H1 (cell line): ENCODE results near the gene SEC23IP. TPM values are rescaled to one million over a fixed set of nuclear protein-coding genes. Genes with fewer than 3 reads are reported as not detected.

ENCODE experiments used
- CTCF ChIA-PET: fragments of 300-600 bp; sonication (Branson Sonifier 250); formaldehyde crosslinking; loops from one replicate; lab custom pipeline; 2021; ENCODE audit not compliant: partially characterized antibody; lab: Charles Lee
- POLR2A ChIA-PET: fragments of 300-600 bp; sonication (Branson Sonifier 250); formaldehyde crosslinking; loops from one replicate; lab custom pipeline; 2021; ENCODE audit warnings: inconsistent platforms; ENCODE audit not compliant: partially characterized antibody; lab: Charles Lee
- DNase-seq, 2 experiments: peaks; one replicate each; pipeline versions ENCODE4 v3.0.0 to v3.0.0-alpha.2; 2010 to 2022; ENCODE audit warnings: low spot score in 2 of 2, low read depth in 1 of 2, mixed read lengths in 1 of 2
- FAIRE-seq: peaks from 2 replicates; lab custom pipeline; 2011; peaks lifted over from hg19 to GRCh38; lab: Jason Lieb, UNC
- H2AFZ ChIP-seq: 2 replicates; pipeline ENCODE4 v1.8.1; 2012; ENCODE audit warnings: low read length, inconsistent platforms
- H2AK5ac ChIP-seq: 2 replicates; pipeline ENCODE4 v1.6.1; 2013; ENCODE audit warnings: low read depth, low read length
- H2BK120ac ChIP-seq: replicated peaks from 2 replicates; pipeline ENCODE3; 2013; ENCODE audit warnings: low read depth, low read length, inconsistent platforms
- H2BK12ac ChIP-seq: 2 replicates; pipeline ENCODE4 v1.6.1; 2013; ENCODE audit warnings: low read depth, low read length
- H2BK15ac ChIP-seq: 2 replicates; pipeline ENCODE4 v1.6.1; 2013; ENCODE audit warnings: low read length
- H2BK20ac ChIP-seq: 2 replicates; pipeline ENCODE4 v1.6.1; 2013; ENCODE audit warnings: low read length
- H2BK5ac ChIP-seq: 2 replicates; pipeline ENCODE4 v1.6.1; 2013; ENCODE audit warnings: low read depth, low read length
- H3K14ac ChIP-seq: 2 replicates; pipeline ENCODE4 v1.6.1; 2013; ENCODE audit warnings: inconsistent platforms; ENCODE audit not compliant: insufficient read length
- H3K18ac ChIP-seq: 2 replicates; pipeline ENCODE4 v1.6.1; 2013; ENCODE audit warnings: low read length; ENCODE audit errors: extremely low read depth
- H3K23ac ChIP-seq: 2 replicates; pipeline ENCODE4 v1.6.1; 2013; ENCODE audit warnings: inconsistent platforms; ENCODE audit not compliant: insufficient read length
- H3K23me2 ChIP-seq: 2 replicates; pipeline ENCODE4 v1.6.1; 2013; ENCODE audit warnings: low read depth, low read length
- H3K27ac ChIP-seq: 2 replicates; pipeline ENCODE4 v1.6.1; 2011; ENCODE audit warnings: low read depth, low read length, inconsistent platforms
- H3K27me3 ChIP-seq, 4 experiments: replicated peaks in 1 of 4; 1 replicate in 1 of 4; 2 replicates in 3 of 4; pipeline versions ENCODE4 v1.6.1 to v1.8.1; 2011 to 2013; ENCODE audit warnings: low read length in 3 of 4, mild to moderate bottlenecking in 3 of 4, inconsistent platforms in 2 of 4, mixed read lengths in 2 of 4, moderate library complexity in 1 of 4; ENCODE audit not compliant: control insufficient read depth in 3 of 4, insufficient read depth in 3 of 4; ENCODE audit errors: extremely low read depth in 1 of 4
- H3K36me3 ChIP-seq, 4 experiments: 2 replicates each; pipeline versions ENCODE4 v1.6.1 to v1.8.1; 2011 to 2013; ENCODE audit warnings: mild to moderate bottlenecking in 4 of 4, low read length in 3 of 4, moderate library complexity in 2 of 4, control low read depth in 1 of 4, inconsistent platforms in 1 of 4; ENCODE audit not compliant: insufficient read depth in 4 of 4, control insufficient read depth in 2 of 4
- H3K4ac ChIP-seq: replicated peaks from 2 replicates; pipeline ENCODE3; 2013; ENCODE audit warnings: low read length, low read depth, mixed read lengths, inconsistent platforms; ENCODE audit not compliant: insufficient read length
- H3K4me1 ChIP-seq, 4 experiments: replicated peaks in 1 of 4; 1 replicate in 1 of 4; 2 replicates in 3 of 4; pipeline versions ENCODE4 v1.6.1 to v1.8.1; 2011 to 2013; ENCODE audit warnings: low read length in 3 of 4, inconsistent platforms in 2 of 4, mixed read lengths in 1 of 4; ENCODE audit not compliant: insufficient read depth in 4 of 4, control insufficient read depth in 3 of 4
- H3K4me2 ChIP-seq, 2 experiments: 2 replicates each; pipeline versions ENCODE4 v1.6.1 to v1.8.1; 2011 to 2013; ENCODE audit warnings: low read depth in 2 of 2, low read length in 2 of 2, control low read depth in 1 of 2, inconsistent platforms in 1 of 2, mild to moderate bottlenecking in 1 of 2; ENCODE audit not compliant: insufficient read depth in 1 of 2
- H3K4me3 ChIP-seq, 4 experiments: fragments of 200-600, 300-600 bp in 1 of 4; sonication (generic), shearing (Covaris generic), sonication (Bioruptor Twin) in 1 of 4; 2 replicates each; pipeline versions ENCODE4 v1.5.1 to v1.8.1; 2011 to 2016; ENCODE audit warnings: low read length in 4 of 4, low read depth in 3 of 4, control low read depth in 2 of 4, inconsistent platforms in 2 of 4, mild to moderate bottlenecking in 2 of 4, mixed read lengths in 1 of 4, moderate library complexity in 1 of 4; ENCODE audit not compliant: insufficient read depth in 2 of 4; ENCODE audit errors: extremely low read depth in 1 of 4
- H3K56ac ChIP-seq: replicated peaks from 2 replicates; pipeline ENCODE3; 2013; ENCODE audit warnings: low read depth, mild to moderate bottlenecking, mixed read lengths, low read length, inconsistent platforms; ENCODE audit not compliant: insufficient read length
- H3K79me1 ChIP-seq: 2 replicates; pipeline ENCODE4 v1.6.1; 2013; ENCODE audit warnings: low read depth, low read length, control low read depth
- H3K79me2 ChIP-seq, 2 experiments: 2 replicates each; pipeline versions ENCODE4 v1.6.1 to v1.8.1; 2012 to 2013; ENCODE audit warnings: low read length in 2 of 2, mild to moderate bottlenecking in 2 of 2, inconsistent platforms in 1 of 2; ENCODE audit not compliant: insufficient read depth in 2 of 2, control insufficient read depth in 1 of 2
- H3K9ac ChIP-seq, 4 experiments: replicated peaks in 1 of 4; 1 replicate in 1 of 4; 2 replicates in 3 of 4; pipeline versions ENCODE4 v1.6.1 to v1.8.1; 2011 to 2013; ENCODE audit warnings: low read depth in 3 of 4, low read length in 3 of 4, control low read depth in 2 of 4, mild to moderate bottlenecking in 2 of 4, moderate library complexity in 2 of 4, inconsistent platforms in 1 of 4; ENCODE audit errors: extremely low read depth in 1 of 4
- H3K9me3 ChIP-seq, 2 experiments: 2 replicates each; pipeline versions ENCODE4 v1.6.1 to v1.8.1; 2012 to 2013; ENCODE audit warnings: mild to moderate bottlenecking in 2 of 2, moderate library complexity in 2 of 2, control low read depth in 1 of 2, inconsistent platforms in 1 of 2, low read depth in 1 of 2, low read length in 1 of 2, mixed read lengths in 1 of 2; ENCODE audit not compliant: insufficient read depth in 2 of 2
- H4K20me1 ChIP-seq, 2 experiments: replicated peaks in 1 of 2; 2 replicates each; pipeline versions ENCODE3 to v1.8.1; 2011 to 2013; ENCODE audit warnings: inconsistent platforms in 2 of 2, low read length in 2 of 2, mild to moderate bottlenecking in 1 of 2; ENCODE audit not compliant: insufficient read depth in 2 of 2, control insufficient read depth in 1 of 2
- H4K5ac ChIP-seq: 2 replicates; pipeline ENCODE4 v1.6.1; 2013; ENCODE audit warnings: low read length, low read depth, mixed read lengths, inconsistent platforms; ENCODE audit not compliant: insufficient read length
- H4K8ac ChIP-seq: 2 replicates; pipeline ENCODE4 v1.8.0; 2013; ENCODE audit warnings: mild to moderate bottlenecking, moderate library complexity, low read length, inconsistent platforms; ENCODE audit not compliant: insufficient read depth; ENCODE audit errors: extremely low read depth
- H4K91ac ChIP-seq: replicated peaks from 2 replicates; pipeline ENCODE3; 2013; ENCODE audit warnings: low read length, mixed read lengths, inconsistent platforms; ENCODE audit not compliant: insufficient read length
- HDAC2 ChIP-seq, 2 experiments: fragments of 300-600 bp in 1 of 2; sonication (generic) in 1 of 2; IDR thresholded peaks; 2 replicates each; pipeline ENCODE4 v1.6.1; 2011 to 2012; ENCODE audit warnings: low read depth in 2 of 2, low read length in 2 of 2, mild to moderate bottlenecking in 2 of 2, moderate library complexity in 2 of 2, borderline replicate concordance in 1 of 2, inconsistent platforms in 1 of 2
- KDM5A ChIP-seq: fragments of 200-600 bp; IDR thresholded peaks from 2 replicates; pipeline ENCODE4 v1.7.1; 2012; ENCODE audit warnings: mild to moderate bottlenecking, low read length, inconsistent platforms, mixed read lengths
- MAFK ChIP-seq: IDR thresholded peaks from 2 replicates; pipeline ENCODE4 v1.6.1; 2012; ENCODE audit warnings: low read depth, mild to moderate bottlenecking, improper control_type of control experiment, low read length
- NRF1 ChIP-seq: IDR thresholded peaks from 2 replicates; pipeline ENCODE4 v1.6.1; 2011; ENCODE audit warnings: mild to moderate bottlenecking, low read depth, low read length, improper control_type of control experiment
- SAP30 ChIP-seq: fragments of 300-600 bp; sonication (generic); IDR thresholded peaks from 2 replicates; pipeline ENCODE4 v1.7.1; 2012; ENCODE audit warnings: low read length, moderate library complexity, mild to moderate bottlenecking, inconsistent platforms; ENCODE audit not compliant: insufficient read depth, insufficient replicate concordance
- SRF ChIP-seq: IDR thresholded peaks from 2 replicates; pipeline ENCODE4 v1.6.1; 2011; ENCODE audit warnings: mild to moderate bottlenecking, low read depth, low read length, moderate library complexity
- TBP ChIP-seq: IDR thresholded peaks from 2 replicates; pipeline ENCODE4 v1.6.1; 2011; ENCODE audit warnings: low read depth, low read length, improper control_type of control experiment
- whole genome bisulfite sequencing, 2 experiments: shearing (Covaris generic) in 1 of 2; methylation state at CpG; one replicate each; pipeline versions ENCODE4 v1.1.6 to v1.1.7; 2013 to 2015; ENCODE audit warnings: low lambda C conversion rate in 2 of 2, mixed read lengths in 2 of 2, inconsistent platforms in 1 of 2, low coverage in 1 of 2, missing lambda C conversion rate in 1 of 2; ENCODE audit not compliant: insufficient replicate concordance in 2 of 2, insufficient coverage in 1 of 2, insufficient read length in 1 of 2; ENCODE audit errors: extremely low coverage in 1 of 2, missing lambda C conversion rate in 1 of 2; 5-methylcytosine and 5-hydroxymethylcytosine counted together
- polyA plus RNA-seq, 7 experiments: library from polyadenylated mRNA; depleted of rRNA in 3 of 7; stranded (reverse) in 5 of 7; unstranded in 2 of 7; fragments of >200 nt in 5 of 7; fragments of 200-250 nt in 2 of 7; gene quantifications; 1 replicate in 5 of 7; 2 replicates in 1 of 7; 4 replicates in 1 of 7; pipeline versions ENCODE4 v1.2.1 to v1.2.3, GENCODE V29; 2011 to 2013; ENCODE audit warnings: missing spikeins in 2 of 7, mixed read lengths in 2 of 7
- total RNA-seq: library from RNA; stranded (reverse); fragmentation: NEBNext Ultra II Directional; extraction: Animal tissue kit (Norgen Biotek cat#: 25700); gene quantifications from 2 replicates; pipeline ENCODE4 v1.2.1, GENCODE V29; 2021
- TF ChIP-seq, protein P1 (sequence below): IDR thresholded peaks from 2 replicates; pipeline ENCODE4 v1.6.1; 2012; ENCODE audit warnings: low read length, inconsistent platforms

Gene SEC23IP
- total and polyA plus RNA-seq, 2 of the 8 experiments (the other 6 are each of a cell fraction or from before 2014, with no cell fraction given), result 29.0 to 105 TPM

DNA sequence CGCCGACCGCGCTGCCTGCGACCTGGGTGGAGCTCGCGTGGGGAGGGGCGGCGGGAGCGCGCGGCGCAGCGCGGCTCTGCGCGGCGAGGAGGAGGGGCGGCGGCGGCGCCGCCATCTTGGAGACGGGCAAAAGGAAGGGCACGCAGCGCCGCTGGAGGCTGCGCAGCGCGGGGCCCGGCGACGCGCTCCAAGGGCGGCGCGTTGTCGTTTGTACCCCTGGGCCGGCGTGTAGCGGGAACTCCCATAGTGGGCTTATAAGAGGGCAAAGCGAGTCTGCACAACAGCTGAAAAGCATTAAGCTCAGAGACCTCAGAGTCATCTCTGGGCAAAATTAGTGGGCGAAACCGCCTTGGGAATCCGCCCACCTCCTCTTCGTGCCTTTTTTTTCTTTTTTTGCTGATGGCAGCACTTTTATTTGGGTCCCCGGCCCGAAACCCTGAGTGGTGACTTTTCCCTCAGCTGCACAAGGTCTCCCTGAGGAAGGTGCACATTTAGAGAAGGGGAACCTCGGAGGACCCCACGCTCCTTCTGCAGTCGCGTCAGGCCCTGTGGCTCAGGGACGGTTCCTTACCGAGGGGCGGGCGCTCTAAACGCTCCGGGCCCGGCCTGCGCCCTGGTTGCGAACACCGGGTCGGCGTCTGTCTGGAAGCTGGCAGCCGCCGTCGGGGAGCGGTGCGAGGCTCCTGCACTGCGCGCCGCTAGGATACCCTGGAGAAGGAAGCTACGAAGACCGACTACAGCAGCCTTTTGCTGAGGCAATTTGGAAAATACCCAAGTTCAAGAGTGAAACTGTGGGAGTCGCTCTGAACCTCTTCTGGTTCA, 19.5 kb upstream of the SEC23IP start:
- POLR2A ChIA-PET, result interaction anchor here (0.6 to 3.7 kb wide), 17 partner anchors 10 to 793 kb away, joined by 3 to 18 read pairs (median 3); partner anchors contain the start of genes EIF3A, SEC23IP and TIAL1
- Histone ChIP-seq H2BK5ac (0 out of 2 replicates have a peak overlapping the region, but pooled peaks have one; percentile 71), H3K79me2 (peaks cover 33 to 42% of the 10 kb centered on the region in 2 experiments), H3K23ac (no peak overlapping the region), H3K79me1 (peaks cover 4% of the 10 kb centered on the region; the same call in 1 of the 2 replicates), H2AFZ (peak overlapping the region; percentile 74; the same call in 1 of the 2 replicates), H3K9me3 (no peaks in the 10 kb centered on the region), H3K9ac (peak overlapping the region in 3 of 4 experiments; percentile 85 to 94 (median 92); a peak in 5 of 7 replicates), H3K27me3 (no peaks in the 10 kb centered on the region), H2BK120ac (no peak overlapping the region), H3K4ac (peak overlapping the region; percentile 10), H3K23me2 (peaks cover 8% of the 10 kb centered on the region), H4K8ac (peak overlapping the region; percentile 94), H4K20me1 (peaks cover 15% of the 10 kb centered on the region in 2 experiments), H2BK20ac (no peak overlapping the region), H3K27ac (peak overlapping the region; percentile 83), H3K36me3 (no peaks in the 10 kb centered on the region), H3K56ac (peak overlapping the region; percentile 51), H2BK15ac (no peak overlapping the region), H3K18ac (peak overlapping the region; percentile 83; the same call in 1 of the 2 replicates), H2BK12ac (no peak overlapping the region), H3K4me1 (no peaks in the 10 kb centered on the region; a peak in 3 of 7 replicates), H3K14ac (no peak overlapping the region), H3K4me3 (peak overlapping the region; percentile 65 to 92 (median 79)), H4K91ac (no peak overlapping the region), H2AK5ac (no peak overlapping the region), H4K5ac (no peak overlapping the region), H3K4me2 (peak overlapping the region; percentile 79 to 86)
- DNase-seq, result peak in 1 of 2 experiments; percentile 84
- no peak for FAIRE-seq
- CTCF ChIA-PET, result interaction anchor here (0.7 to 5.9 kb wide), 9 partner anchors 10 to 271 kb away, joined by 3 to 36 read pairs (median 3); no protein-coding TSS in a partner anchor
- 3% methylated on average over 73 of the region's 75 CpGs; no CpG with 5 or more reads in 1 of the 2 experiments for WGBS, 2 experiments
- TF ChIP-seq TBP (peak; percentile 69; the same call in 1 of the 2 replicates), MAFK (peak; percentile 98), KDM5A (no peak), SAP30 (no peak), SRF (no peak), NRF1 (peak; percentile 29; the same call in 1 of the 2 replicates), HDAC2 (IDR thresholded peaks at IDR 0.05; ENCODE audit: borderline replicate concordance in 1 of 2, low read depth in 2 of 2, low read length in 2 of 2) (no peak; a peak in 1 of 4 replicates)
- TF ChIP-seq, protein P1, sequence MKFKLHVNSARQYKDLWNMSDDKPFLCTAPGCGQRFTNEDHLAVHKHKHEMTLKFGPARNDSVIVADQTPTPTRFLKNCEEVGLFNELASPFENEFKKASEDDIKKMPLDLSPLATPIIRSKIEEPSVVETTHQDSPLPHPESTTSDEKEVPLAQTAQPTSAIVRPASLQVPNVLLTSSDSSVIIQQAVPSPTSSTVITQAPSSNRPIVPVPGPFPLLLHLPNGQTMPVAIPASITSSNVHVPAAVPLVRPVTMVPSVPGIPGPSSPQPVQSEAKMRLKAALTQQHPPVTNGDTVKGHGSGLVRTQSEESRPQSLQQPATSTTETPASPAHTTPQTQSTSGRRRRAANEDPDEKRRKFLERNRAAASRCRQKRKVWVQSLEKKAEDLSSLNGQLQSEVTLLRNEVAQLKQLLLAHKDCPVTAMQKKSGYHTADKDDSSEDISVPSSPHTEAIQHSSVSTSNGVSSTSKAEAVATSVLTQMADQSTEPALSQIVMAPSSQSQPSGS, result no peak
